Measurements from ENCODE around the gene JAKMIP2. TPM values are rescaled to one million over a fixed set of nuclear protein-coding genes. Genes with fewer than 3 reads are reported as not detected.

The JAKMIP2 gene
- total RNA-seq, 1 experiment from 2014 or later, result not detected

DNA sequence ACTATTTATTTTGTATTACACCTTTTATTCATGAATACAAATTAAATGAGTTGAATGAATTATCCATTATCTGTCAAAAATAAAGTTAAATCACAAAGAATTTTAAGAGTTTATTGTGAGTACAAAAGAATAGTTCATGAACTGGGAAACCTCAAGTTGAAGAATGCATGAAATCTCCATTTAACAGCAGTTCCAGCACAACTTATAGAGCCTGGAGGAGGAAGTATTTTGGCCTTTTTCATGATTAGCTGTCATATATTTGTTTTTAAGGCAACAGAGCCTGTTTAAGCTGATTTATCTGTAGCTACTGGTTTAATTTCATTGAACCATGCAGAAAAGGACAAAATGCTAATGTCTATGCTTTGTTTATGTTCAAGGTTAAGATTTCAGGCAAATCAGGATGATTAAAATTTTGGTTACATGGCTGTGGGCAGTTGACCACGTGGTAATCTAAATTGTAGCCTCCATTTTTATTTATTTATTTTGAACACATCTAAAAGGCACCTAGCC is 36.8 kb upstream of the JAKMIP2 start:
- Histone ChIP-seq H3K4me2 (ENCODE audit: low read length) (no peak overlapping the region), H3K79me2 (ENCODE audit: insufficient read depth, low read length) (no peaks in the 10 kb centered on the region), H3K4me1 (ENCODE audit: control insufficient read depth in 1 of 2, insufficient read depth in 2 of 2, low read length in 2 of 2) (no peaks in the 10 kb centered on the region), H3K9me3 (ENCODE audit: control insufficient read depth in 1 of 2, insufficient read depth in 1 of 2, low read depth in 1 of 2, low read length in 2 of 2) (no peaks in the 10 kb centered on the region), H3K9me2 (ENCODE audit: insufficient read depth) (no peaks in the 10 kb centered on the region), H3K27ac (ENCODE audit: low read depth, low read length) (no peak overlapping the region), H4K20me1 (ENCODE audit: insufficient read depth) (no peaks in the 10 kb centered on the region), H3K27me3 (ENCODE audit: insufficient read depth, low read length) (peaks cover 8% of the 10 kb centered on the region), H3K36me3 (ENCODE audit: control insufficient read depth in 1 of 2, insufficient read depth in 2 of 2, low read length in 2 of 2) (no peaks in the 10 kb centered on the region), H3K9ac (ENCODE audit: low read length) (no peak overlapping the region), H2AFZ (ENCODE audit: low read depth, low read length, poor library complexity, severe bottlenecking) (no peak overlapping the region), H3K4me3 (replicated peaks in 1 of 2; ENCODE audit: low read depth in 1 of 2, low read length in 2 of 2) (no peak overlapping the region)
- intact Hi-C loops (cut with micrococcal nuclease), result no loop called here
- TF ChIP-seq EZH2phosphoT487 (IDR thresholded peaks at IDR 0.05; ENCODE audit: borderline replicate concordance) (no peak), RAD21 (IDR thresholded peaks at IDR 0.05; ENCODE audit: low read depth) (no peak), SRF (IDR thresholded peaks at IDR 0.05; ENCODE audit: low read depth) (no peak), SIN3A (IDR thresholded peaks at IDR 0.05; ENCODE audit: low read depth) (no peak), EZH2 (IDR thresholded peaks at IDR 0.05) (no peak), ZNF274 (IDR thresholded peaks at IDR 0.05; ENCODE audit: low read depth, low read length) (no peak), POLR2AphosphoS5 (IDR thresholded peaks at IDR 0.05; ENCODE audit: low read depth, low read length) (no peak), EGR1 (IDR thresholded peaks at IDR 0.05; ENCODE audit: low read depth) (no peak), ELF1 (IDR thresholded peaks at IDR 0.05; ENCODE audit: borderline replicate concordance, low read depth) (no peak), YY1 (IDR thresholded peaks at IDR 0.05; ENCODE audit: extremely low read depth, insufficient replicate concordance, low read depth, low read length) (no peak), JUND (IDR thresholded peaks at IDR 0.05) (no peak)
- TF ChIP-seq, protein P1, sequence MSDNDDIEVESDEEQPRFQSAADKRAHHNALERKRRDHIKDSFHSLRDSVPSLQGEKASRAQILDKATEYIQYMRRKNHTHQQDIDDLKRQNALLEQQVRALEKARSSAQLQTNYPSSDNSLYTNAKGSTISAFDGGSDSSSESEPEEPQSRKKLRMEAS (IDR thresholded peaks at IDR 0.05), result no peak
- TF ChIP-seq, protein P2, sequence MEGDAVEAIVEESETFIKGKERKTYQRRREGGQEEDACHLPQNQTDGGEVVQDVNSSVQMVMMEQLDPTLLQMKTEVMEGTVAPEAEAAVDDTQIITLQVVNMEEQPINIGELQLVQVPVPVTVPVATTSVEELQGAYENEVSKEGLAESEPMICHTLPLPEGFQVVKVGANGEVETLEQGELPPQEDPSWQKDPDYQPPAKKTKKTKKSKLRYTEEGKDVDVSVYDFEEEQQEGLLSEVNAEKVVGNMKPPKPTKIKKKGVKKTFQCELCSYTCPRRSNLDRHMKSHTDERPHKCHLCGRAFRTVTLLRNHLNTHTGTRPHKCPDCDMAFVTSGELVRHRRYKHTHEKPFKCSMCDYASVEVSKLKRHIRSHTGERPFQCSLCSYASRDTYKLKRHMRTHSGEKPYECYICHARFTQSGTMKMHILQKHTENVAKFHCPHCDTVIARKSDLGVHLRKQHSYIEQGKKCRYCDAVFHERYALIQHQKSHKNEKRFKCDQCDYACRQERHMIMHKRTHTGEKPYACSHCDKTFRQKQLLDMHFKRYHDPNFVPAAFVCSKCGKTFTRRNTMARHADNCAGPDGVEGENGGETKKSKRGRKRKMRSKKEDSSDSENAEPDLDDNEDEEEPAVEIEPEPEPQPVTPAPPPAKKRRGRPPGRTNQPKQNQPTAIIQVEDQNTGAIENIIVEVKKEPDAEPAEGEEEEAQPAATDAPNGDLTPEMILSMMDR (IDR thresholded peaks at IDR 0.05 in 2 of 3, conservative IDR thresholded peaks at IDR 0.05 in 1 of 3; ENCODE audit: borderline replicate concordance in 1 of 3, insufficient read depth in 1 of 3, low read depth in 2 of 3, low read length in 2 of 3), result no peak
- TF ChIP-seq, protein P3, sequence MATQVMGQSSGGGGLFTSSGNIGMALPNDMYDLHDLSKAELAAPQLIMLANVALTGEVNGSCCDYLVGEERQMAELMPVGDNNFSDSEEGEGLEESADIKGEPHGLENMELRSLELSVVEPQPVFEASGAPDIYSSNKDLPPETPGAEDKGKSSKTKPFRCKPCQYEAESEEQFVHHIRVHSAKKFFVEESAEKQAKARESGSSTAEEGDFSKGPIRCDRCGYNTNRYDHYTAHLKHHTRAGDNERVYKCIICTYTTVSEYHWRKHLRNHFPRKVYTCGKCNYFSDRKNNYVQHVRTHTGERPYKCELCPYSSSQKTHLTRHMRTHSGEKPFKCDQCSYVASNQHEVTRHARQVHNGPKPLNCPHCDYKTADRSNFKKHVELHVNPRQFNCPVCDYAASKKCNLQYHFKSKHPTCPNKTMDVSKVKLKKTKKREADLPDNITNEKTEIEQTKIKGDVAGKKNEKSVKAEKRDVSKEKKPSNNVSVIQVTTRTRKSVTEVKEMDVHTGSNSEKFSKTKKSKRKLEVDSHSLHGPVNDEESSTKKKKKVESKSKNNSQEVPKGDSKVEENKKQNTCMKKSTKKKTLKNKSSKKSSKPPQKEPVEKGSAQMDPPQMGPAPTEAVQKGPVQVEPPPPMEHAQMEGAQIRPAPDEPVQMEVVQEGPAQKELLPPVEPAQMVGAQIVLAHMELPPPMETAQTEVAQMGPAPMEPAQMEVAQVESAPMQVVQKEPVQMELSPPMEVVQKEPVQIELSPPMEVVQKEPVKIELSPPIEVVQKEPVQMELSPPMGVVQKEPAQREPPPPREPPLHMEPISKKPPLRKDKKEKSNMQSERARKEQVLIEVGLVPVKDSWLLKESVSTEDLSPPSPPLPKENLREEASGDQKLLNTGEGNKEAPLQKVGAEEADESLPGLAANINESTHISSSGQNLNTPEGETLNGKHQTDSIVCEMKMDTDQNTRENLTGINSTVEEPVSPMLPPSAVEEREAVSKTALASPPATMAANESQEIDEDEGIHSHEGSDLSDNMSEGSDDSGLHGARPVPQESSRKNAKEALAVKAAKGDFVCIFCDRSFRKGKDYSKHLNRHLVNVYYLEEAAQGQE (IDR thresholded peaks at IDR 0.05; ENCODE audit: low read depth), result no peak
- no peak for ATAC-seq
- RAD21 ChIA-PET (ENCODE audit: low non-redundant PET in 1 of 2, low total read pairs in 2 of 2, uncharacterized antibody in 2 of 2, unreplicated experiment in 2 of 2), result no interaction called here
- POLR2A ChIA-PET, result no interaction called here
- no peak for DNase-seq (ENCODE audit: low read depth, low spot score)
- CTCF ChIA-PET, result no interaction called here
- no TSS peak for BruUV-seq (replicated peaks)

Measured in HCT116 (cell line).